Measurements from ENCODE around the gene RNF114.
"Not testable (repeated sequence)": the region's sequence is repeated elsewhere in the genome, so short reads cannot be mapped to it uniquely, and the experiment has no call there.

- TF ChIP-seq POLR2A, CTCF (IDR thresholded peaks at IDR 0.05): not testable (repeated sequence)
Observed at GRCh38 chr20:49895474-49896093, 40.6 kb upstream of the RNF114 start.
